Psoas muscle (tissue), 8 donors: ENCODE data around the gene CTAG2. TPM values are rescaled to one million over a fixed set of nuclear protein-coding genes. Genes with fewer than 3 reads are reported as not detected.
"Not testable (repeated sequence)": the region's sequence is repeated elsewhere in the genome, so short reads cannot be mapped to it uniquely, and the experiment has no call there.

Source experiments
- ATAC-seq, 4 donors: fragments of 200-7000 bp; cut with Tn5 transposase; one replicate each; pipeline ENCODE4 v1.9.1; 2020; ENCODE audit warnings: moderate library complexity in 3 of 4, mild to moderate bottlenecking in 2 of 4
- DNase-seq, 2 donors: peaks; one replicate each; pipeline ENCODE4 v3.0.0-alpha.2; 2020
- H3K27ac ChIP-seq: fragments of 200-600 bp; one replicate; pipeline ENCODE4 v1.8.0; 2022
- H3K27me3 ChIP-seq, 3 donors: fragments of 200-600 bp in 1 of 3; one replicate each; pipeline versions ENCODE4 v1.6.1 to v1.8.0; 2013 to 2022; ENCODE audit warnings: low read length in 2 of 3, mild to moderate bottlenecking in 2 of 3, moderate library complexity in 1 of 3; ENCODE audit not compliant: insufficient read depth in 3 of 3
- H3K36me3 ChIP-seq, 2 donors: fragments of 200-600 bp in 1 of 2; one replicate each; pipeline versions ENCODE4 v1.6.1 to v1.8.0; 2013 to 2022; ENCODE audit warnings: low read depth in 1 of 2, mild to moderate bottlenecking in 1 of 2, moderate library complexity in 1 of 2; ENCODE audit not compliant: insufficient read depth in 1 of 2
- H3K4me1 ChIP-seq: fragments of 200-600 bp; one replicate; pipeline ENCODE4 v1.8.0; 2022
- H3K4me3 ChIP-seq: fragments of 200-600 bp; one replicate; pipeline ENCODE4 v1.8.0; 2022; ENCODE audit warnings: mild to moderate bottlenecking
- H3K9me3 ChIP-seq: fragments of 200-600 bp; one replicate; pipeline ENCODE4 v1.8.0; 2022
- WGBS, 3 donors: extraction: QIAGEN DNeasy Blood & Tissue Kit; methylation state at CpG; one replicate each; pipeline versions ENCODE4 v1.1.6 to v1.1.7; 2013; 5-methylcytosine and 5-hydroxymethylcytosine counted together
- intact Hi-C, 2 donors: fragments of 100-400 bp; cut with DNase I; formaldehyde crosslinking; loops; one replicate each; pipeline versions ENCODE4 v1.11.0 to v1.14.2; 2022
- polyA plus RNA-seq, 3 donors: library from polyadenylated mRNA; stranded (reverse); fragments of 200-250 nt; gene quantifications; one replicate each; pipeline ENCODE4 v1.2.3, GENCODE V29; 2013
- total RNA-seq, 4 donors: library from RNA; stranded (reverse); fragmentation: NEBNext Ultra II Directional in 2 of 4; extraction: Animal tissue kit (Norgen Biotek cat#: 25700) in 2 of 4; gene quantifications; one replicate each; pipeline versions ENCODE4 v1.2.1 to v1.2.4, GENCODE V29; 2021 to 2023
- TF ChIP-seq, protein P1 (sequence below): fragments of 200-600 bp; IDR thresholded peaks from one replicate; pipeline ENCODE4 v1.8.0; 2022; ENCODE audit warnings: antibody characterized with exemption
- donor health status: healthy with polysubstance abuse.
- donor health status: DM: no; HTN: no; CAD: no; lungs with moderate emphysema.
- donor health status: Bipolar disorder and iron deficiency.
- donor health status: healthy.
- donor health status: DM: yes; HTN: yes; CAD: no.
- donor health status: DM: no; HTN: no; CAD: no.
- donor health status: DM: no; HTN: no; CAD: no.
- donor health status: DM: yes; HTN: yes; CAD: no.

The CTAG2 gene
- total and polyA plus RNA-seq, 7 donors: 0.39 to 4.9 TPM; not detected in 5

DNA sequence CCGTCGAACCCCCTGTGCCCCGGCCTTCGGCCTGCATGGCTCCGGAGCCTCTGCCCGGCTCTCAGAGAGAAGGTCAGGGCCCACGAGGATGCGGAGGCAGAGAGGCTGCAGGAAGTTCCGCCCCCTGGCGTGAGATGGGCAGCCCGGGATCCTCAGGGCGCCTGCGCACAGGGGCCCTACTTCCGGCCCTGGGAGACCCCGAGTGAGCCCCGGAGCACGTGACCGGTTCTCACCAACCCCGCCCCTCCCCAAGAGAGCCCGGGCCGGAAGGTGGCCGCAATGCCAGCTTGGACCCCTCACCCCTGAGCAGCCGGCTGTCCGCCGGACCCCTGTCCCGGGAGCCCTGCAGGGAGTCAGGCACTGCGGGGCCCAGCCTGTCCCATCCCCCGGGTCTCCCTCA, 34.2 kb downstream of the CTAG2 start, which contains the start of gene CTAG1B:
Gene CTAG1B (minus strand): TSS at position 101 of the 400 bp plus-strand sequence. CDS start 64 bp downstream, at position 37.
- H3K27ac ChIP-seq, H3K9me3 ChIP-seq, intact Hi-C loops, H3K36me3 ChIP-seq, H3K4me3 ChIP-seq, ATAC-seq, H3K4me1 ChIP-seq, DNase-seq, H3K27me3 ChIP-seq: not testable (repeated sequence)
- no CpG with 5 or more reads among the region's 28 CpGs for WGBS, 3 donors

DNA sequence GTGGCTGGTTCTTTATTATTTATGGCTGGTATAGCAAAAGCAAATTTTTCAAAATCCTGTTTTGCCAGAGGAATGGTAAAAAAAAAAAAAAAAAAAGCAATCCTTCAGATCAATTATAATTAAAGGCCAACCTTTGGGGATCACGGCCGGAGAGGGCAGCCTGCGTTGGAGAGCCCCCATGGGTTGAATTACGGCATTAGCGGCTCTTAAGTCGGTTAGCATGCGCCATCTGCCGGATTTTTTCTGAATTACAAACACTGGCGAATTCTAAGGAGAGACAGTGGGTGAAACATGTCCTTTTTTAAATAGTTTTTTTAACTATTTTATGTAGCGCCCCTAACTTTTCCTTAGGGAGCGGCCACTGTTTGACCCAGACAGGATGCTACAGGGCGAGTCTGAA, 39.8 kb downstream of the CTAG2 start:
- H3K27me3 ChIP-seq, H3K4me1 ChIP-seq, ATAC-seq, H3K27ac ChIP-seq, H3K4me3 ChIP-seq, H3K9me3 ChIP-seq, H3K36me3 ChIP-seq, intact Hi-C loops, DNase-seq: not testable (repeated sequence)
- WGBS, 3 donors: 4 to 35% (median 5%) methylated on average over 4 to 5 of the region's 12 CpGs

DNA sequence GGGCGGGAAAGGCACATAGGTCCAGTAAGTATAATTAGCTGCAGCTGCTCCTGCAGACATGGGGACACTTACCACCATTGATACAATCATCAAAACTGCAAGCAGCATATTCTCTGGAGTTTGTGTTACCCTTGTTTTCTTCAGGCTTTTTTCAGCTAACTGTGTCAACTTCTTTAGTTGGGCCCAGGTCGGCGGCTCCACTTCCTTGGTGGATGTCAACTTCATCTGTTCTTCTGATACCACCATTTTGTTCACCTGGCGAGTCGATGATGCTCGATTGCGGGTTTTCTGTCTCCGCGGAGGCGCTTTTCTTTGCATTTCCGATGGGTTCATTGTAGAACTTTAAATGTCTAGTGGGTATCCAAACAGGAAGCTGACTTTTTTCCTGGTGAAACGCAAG, 42.2 kb downstream of the CTAG2 start:
- H3K36me3 ChIP-seq, H3K9me3 ChIP-seq, DNase-seq, H3K27ac ChIP-seq, H3K27me3 ChIP-seq, intact Hi-C loops, H3K4me1 ChIP-seq, H3K4me3 ChIP-seq, ATAC-seq: not testable (repeated sequence)
- 92 to 95% (median 92%) methylated on average over 12 of the region's 12 CpGs for WGBS, 3 donors

DNA sequence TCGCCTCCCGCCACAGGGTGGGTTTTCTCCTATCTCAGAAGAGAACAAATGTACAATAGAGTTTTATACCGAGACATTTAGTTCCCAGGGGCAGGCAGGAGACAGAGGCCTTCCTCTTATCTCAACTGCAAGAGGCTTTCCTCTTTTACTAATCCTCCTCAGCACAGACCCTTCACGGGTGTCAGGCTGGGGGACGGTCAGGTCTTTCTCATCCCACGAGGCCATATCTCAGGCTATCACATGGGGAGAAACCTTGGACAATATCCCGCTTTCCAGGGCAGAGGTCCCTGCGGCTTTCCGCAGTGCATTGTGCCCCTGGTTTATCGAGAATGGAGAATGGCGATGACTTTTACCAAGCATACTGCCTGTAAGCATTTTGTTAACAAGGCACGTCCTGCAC, 44.6 kb downstream of the CTAG2 start:
- H3K27me3 ChIP-seq, H3K4me1 ChIP-seq, H3K36me3 ChIP-seq, DNase-seq, H3K4me3 ChIP-seq, intact Hi-C loops, H3K9me3 ChIP-seq, ATAC-seq, H3K27ac ChIP-seq: not testable (repeated sequence)
- 75 to 79% (median 77%) methylated on average over 10 to 12 of the region's 12 CpGs for WGBS, 3 donors

DNA sequence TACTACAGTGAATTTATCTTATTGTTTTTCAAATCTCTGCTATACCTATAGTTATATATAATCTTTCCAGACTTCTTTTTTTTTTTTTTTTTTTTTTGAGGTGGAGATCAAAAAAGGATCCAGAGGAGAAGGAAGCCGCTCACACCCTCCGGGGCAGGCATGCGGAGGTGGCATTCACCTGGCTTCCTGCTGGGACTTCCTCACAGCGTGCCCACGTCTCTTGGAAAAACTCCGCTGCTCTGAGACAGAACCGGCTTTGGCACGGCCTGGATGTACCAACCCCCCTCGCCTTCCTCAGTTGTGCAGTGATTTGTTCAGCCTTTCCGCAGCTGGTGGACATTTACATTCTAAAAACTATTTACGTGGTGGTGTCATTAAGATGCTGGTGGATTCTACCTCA, 45.4 kb downstream of the CTAG2 start:
- H3K9me3 ChIP-seq, H3K4me3 ChIP-seq, H3K27me3 ChIP-seq, H3K4me1 ChIP-seq, intact Hi-C loops, H3K36me3 ChIP-seq, ATAC-seq, H3K27ac ChIP-seq, DNase-seq: not testable (repeated sequence)
- 64 to 81% (median 74%) methylated on average over 4 to 10 of the region's 11 CpGs for WGBS, 3 donors

DNA sequence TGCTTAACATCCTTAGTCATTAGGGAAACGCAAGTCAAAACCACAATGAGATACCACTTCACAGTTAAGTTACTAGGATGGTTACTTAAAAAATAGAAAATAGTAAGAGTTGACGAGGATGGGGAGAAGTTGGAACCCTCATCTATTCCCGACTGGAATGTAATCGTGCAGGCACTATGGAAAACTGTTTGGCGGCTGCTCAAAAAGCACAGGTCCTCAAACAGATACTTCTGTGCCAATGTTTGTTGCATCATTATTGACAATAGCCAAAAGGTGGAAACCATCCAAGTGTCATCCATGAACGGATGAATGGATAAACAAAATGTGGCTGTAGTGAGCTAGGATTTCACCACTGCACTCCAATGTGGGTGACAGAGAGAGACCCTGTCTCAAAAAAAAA, 46.0 kb downstream of the CTAG2 start:
- intact Hi-C loops: no loop called here
- ATAC-seq (no peak), DNase-seq (no peak)
- H3K27me3 ChIP-seq: peaks cover 0 to 6% (median 0%) of the 10 kb centered on the region in 3 donors
- no peaks in the 10 kb centered on the region for H3K4me1 ChIP-seq
- no peaks in the 10 kb centered on the region for H3K36me3 ChIP-seq
- H3K9me3 ChIP-seq: no peaks in the 10 kb centered on the region
- H3K27ac ChIP-seq: no peak overlapping the region
- 40 to 62% (median 55%) methylated on average over 6 of the region's 6 CpGs for WGBS, 3 donors
- H3K4me3 ChIP-seq: no peak overlapping the region
- TF ChIP-seq, protein P1, sequence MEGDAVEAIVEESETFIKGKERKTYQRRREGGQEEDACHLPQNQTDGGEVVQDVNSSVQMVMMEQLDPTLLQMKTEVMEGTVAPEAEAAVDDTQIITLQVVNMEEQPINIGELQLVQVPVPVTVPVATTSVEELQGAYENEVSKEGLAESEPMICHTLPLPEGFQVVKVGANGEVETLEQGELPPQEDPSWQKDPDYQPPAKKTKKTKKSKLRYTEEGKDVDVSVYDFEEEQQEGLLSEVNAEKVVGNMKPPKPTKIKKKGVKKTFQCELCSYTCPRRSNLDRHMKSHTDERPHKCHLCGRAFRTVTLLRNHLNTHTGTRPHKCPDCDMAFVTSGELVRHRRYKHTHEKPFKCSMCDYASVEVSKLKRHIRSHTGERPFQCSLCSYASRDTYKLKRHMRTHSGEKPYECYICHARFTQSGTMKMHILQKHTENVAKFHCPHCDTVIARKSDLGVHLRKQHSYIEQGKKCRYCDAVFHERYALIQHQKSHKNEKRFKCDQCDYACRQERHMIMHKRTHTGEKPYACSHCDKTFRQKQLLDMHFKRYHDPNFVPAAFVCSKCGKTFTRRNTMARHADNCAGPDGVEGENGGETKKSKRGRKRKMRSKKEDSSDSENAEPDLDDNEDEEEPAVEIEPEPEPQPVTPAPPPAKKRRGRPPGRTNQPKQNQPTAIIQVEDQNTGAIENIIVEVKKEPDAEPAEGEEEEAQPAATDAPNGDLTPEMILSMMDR: no peak

DNA sequence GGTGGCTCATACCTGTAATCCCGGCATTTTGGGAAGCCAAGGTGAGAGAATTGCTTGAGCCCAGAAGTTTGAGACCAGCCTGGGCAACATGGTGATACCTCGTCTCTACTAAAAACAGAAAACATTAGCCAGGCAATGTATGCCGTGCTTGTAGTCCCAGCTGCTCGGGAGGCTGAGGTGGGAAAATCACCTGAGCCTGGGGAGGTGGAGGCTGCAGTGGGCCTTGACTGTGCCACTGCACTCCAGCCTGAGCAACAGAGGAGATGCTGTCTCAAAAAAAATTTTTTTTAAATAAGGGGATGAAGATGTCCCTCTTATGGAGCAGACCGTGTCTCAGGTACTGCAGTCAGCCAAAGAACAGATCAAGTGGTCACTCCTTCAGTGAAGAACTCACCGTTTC, 47.8 kb downstream of the CTAG2 start:
- ATAC-seq (no peak), DNase-seq (no peak)
- WGBS, 3 donors: 82 to 89% (median 82%) methylated on average over 6 of the region's 6 CpGs
- TF ChIP-seq, protein P1: no peak
- H3K27me3 ChIP-seq: peaks cover 0 to 6% (median 0%) of the 10 kb centered on the region in 3 donors
- no peaks in the 10 kb centered on the region for H3K9me3 ChIP-seq
- H3K36me3 ChIP-seq: no peaks in the 10 kb centered on the region
- H3K27ac ChIP-seq: no peak overlapping the region
- H3K4me1 ChIP-seq: no peaks in the 10 kb centered on the region
- H3K4me3 ChIP-seq: no peak overlapping the region
- intact Hi-C loops: no loop called here
